HG03045 (cell line): ENCODE data around the gene SRF.

Experiments used
- ATAC-seq: cut with Tn5 transposase; IDR thresholded peaks from one replicate; pipeline ENCODE4 v1.9.1; 2021; ENCODE audit warnings: mild to moderate bottlenecking, moderate library complexity; ENCODE audit not compliant: unreplicated experiment

SRF gene

GRCh38 chr6:43207286-43207685, 36.2 kb downstream of the SRF start:
- ATAC-seq = no peak

GRCh38 chr6:43211955-43212354, 40.9 kb downstream of the SRF start:
- no peak for ATAC-seq

- ATAC-seq = no peak
Observed at GRCh38 chr6:43213431-43213830, 42.4 kb downstream of the SRF start.

GRCh38 chr6:43215066-43215465, 44.0 kb downstream of the SRF start:
- ATAC-seq = no peak

- no peak for ATAC-seq
Observed at GRCh38 chr6:43216200-43216599, 45.1 kb downstream of the SRF start.

GRCh38 chr6:43217351-43217750, 46.3 kb downstream of the SRF start:
- no peak for ATAC-seq

GRCh38 chr6:43219119-43219518, 48.0 kb downstream of the SRF start:
- ATAC-seq = no peak

DNA sequence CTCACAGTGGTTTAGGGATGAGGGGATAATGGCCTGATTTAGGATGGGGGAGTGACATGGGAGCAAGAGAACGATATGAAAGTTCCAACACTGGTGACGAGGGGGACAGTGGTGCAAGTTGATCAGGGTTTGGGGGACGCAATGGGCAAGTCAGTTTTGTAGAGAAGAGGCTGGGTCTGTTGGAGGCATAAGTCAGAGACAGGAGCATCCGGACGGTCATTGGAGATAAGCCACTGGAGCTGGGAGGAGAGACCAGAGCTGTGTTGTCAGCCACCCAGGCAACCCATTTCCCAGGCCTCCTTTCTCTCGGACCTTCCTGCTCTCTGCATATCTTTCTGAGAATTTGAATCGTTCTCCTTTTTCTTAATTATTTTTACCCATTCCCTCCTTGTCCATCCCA, 48.7 kb downstream of the SRF start:
- ATAC-seq = no peak

- no peak for ATAC-seq
Observed at GRCh38 chr6:43220439-43220951, 49.4 kb downstream of the SRF start.

GRCh38 chr6:43221046-43221972, 50.2 kb downstream of the SRF start:
- no peak for ATAC-seq

DNA sequence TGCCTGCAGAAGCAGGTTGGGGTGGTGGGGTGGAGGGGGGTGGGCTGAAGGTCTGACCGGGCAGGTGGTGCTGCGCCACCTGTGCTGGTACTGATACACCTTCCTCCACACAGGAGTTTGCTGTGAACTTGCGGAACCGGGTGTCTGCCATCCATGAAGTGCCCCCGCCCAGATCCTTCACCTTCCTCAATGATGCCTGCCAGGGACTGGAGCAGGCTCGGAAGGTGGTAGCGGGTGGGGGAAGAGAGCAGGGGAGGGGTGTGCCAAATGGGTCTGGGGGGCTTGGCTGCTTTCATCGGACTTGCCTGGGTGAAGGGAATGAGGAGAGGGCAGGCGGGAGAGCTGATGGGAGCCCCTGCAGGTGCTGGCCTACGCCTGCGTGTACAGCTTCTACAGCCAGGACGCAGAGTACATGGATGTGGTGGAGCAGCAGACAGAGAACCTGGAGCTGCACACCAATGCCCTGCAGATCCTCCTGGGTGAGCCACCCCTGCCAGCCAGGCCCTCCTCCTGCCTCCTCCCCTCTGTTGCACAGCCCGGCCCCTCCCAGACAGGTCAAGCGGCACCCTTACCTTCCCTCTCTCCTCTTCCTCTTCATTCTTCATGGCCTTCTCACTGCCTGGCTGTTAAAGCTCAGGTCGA, 51.5 kb downstream of the SRF start:
- no peak for ATAC-seq

DNA sequence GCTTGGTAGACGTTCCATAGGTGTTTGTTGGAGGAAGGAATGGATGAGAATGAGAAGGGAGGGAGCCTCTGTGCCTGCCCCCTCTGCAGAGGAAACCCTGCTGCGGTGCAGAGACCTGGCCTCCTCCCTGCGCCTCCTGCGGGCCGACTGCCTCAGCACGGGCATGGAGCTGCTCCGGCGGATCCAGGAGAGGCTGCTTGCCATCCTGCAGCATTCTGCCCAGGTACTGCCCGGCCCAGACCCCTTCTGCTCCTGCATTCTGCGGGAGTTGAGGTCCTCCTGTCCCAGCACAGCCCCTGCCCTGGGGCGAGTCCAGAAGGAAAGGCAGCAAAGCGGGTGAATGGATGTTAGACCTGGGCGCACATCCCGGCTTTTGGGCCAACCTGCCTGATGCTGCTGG, 52.1 kb downstream of the SRF start:
- ATAC-seq = no peak

GRCh38 chr6:43226192-43226851, 55.3 kb downstream of the SRF start:
- no peak for ATAC-seq

DNA sequence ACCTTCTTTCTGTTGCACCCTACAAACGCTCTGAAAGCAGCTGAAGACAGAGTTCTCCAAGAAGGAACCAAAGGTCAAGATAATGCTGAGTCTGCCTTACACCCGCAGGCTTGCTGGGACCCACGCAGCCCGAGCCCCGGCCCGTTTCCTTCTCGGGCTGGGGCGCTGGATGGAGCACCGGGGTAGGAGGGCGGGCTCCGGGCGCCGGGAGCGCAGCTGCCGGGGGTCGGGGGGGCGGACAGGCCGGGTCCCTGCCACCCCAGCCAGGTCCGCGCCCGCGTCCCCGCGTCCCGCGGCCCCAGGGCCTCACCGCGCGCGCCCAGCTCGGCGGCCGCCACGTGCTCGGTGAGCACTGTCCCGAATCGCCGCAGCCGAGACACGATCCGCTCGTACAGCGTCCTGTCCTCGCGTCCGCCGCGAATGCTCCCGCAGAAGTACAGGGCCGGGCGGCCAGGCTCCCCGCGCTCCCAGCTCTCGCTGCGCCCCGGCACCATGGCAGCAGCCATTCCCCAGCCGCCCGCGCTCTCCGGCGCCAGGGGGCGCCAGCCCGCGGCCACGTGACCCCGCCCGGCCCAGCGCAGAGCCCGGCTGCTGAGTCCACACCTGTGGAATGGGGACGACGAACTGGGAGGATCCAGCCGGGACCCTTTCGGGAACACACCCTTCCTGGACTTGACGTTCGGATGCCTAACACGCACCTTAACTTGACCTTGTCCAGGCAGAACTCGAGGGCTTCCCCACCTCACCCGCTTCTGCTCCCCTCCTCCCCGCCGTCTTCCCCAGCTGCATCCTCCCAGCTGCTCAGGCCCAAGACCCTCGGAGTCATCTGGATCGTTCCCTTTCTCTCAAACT, 58.1 kb downstream of the SRF start, which contains the start of gene DNPH1:
Gene DNPH1 (minus strand): TSS at position 531 of the 852 bp plus-strand sequence. CDS start 25 bp downstream, at position 506.
- ATAC-seq = peak; percentile 81

DNA sequence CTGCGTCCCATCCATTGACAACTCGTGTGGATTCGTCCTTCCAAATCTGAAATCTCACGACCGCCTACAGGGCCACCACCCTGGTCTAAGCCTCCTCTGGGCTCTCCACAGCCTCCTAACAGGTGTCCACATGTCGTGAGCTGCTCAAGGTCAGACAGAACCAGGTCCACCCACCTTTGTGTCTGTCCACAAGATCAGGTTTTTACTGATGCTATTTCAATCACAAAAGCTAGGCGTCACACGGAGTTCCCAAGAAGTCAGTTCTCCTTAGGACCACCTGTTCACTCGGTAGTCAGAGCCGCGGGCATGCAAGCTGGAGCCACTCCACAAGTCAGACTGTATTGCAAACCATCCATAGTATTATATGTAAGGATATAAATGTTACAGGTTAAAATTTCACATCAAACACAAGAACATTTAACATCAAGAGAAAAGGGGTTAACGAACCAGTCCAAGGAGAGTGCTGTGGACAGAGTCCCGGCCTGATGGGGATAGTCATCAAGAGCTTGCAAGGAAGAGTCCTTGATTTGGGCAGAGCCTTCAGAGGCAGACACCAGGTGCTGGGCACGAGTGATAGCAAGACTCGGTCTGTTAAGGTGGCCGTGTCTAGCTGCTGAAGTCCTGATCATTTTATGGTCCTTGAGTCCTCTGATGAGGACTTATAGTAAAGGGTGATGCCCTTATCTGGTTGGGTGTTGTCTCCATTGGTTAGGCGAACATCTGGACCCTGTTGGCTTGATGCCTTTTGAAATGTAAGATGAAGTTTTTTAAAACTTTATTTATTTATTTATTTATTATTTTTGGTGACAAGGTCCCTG, 58.9 kb downstream of the SRF start:
- no peak for ATAC-seq

- no peak for ATAC-seq
Observed at GRCh38 chr6:43231053-43231452, 60.0 kb downstream of the SRF start.
